ENCODE results near the gene SORCS2. TPM values are rescaled to one million over a fixed set of nuclear protein-coding genes. Genes with fewer than 3 reads are reported as not detected.

The SORCS2 gene
- total and polyA plus RNA-seq, 2 of the 8 experiments (the other 6 are each of a cell fraction or from before 2014, with no cell fraction given) = 0.36 to 1.8 TPM

GRCh38 chr4:7377223-7377865 is 185.0 kb downstream of the SORCS2 start:
- TF ChIP-seq TAF1 (IDR thresholded peaks at IDR 0.05; ENCODE audit: low read depth, low read length) (no peak), RBBP5 (IDR thresholded peaks at IDR 0.05; ENCODE audit: borderline replicate concordance, low read depth, low read length) (no peak), FOSL1 (IDR thresholded peaks at IDR 0.05; ENCODE audit: insufficient read depth, low read depth, low read length) (no peak), MAX (IDR thresholded peaks at IDR 0.05) (no peak), USF2 (IDR thresholded peaks at IDR 0.05; ENCODE audit: low read length) (no peak), EP300 (IDR thresholded peaks at IDR 0.05; ENCODE audit: borderline replicate concordance in 1 of 2, low read depth in 2 of 2, low read length in 2 of 2) (no peak), KDM4A (IDR thresholded peaks at IDR 0.05; ENCODE audit: low read depth, low read length, severe bottlenecking) (no peak), HDAC6 (IDR thresholded peaks at IDR 0.05; ENCODE audit: low read depth, low read length) (no peak), CREB1 (IDR thresholded peaks at IDR 0.05) (no peak), SP1 (IDR thresholded peaks at IDR 0.05; ENCODE audit: low read depth, low read length) (no peak)
- no peaks in the 10 kb centered on the region for H4K20me1 ChIP-seq (replicated peaks in 1 of 2; ENCODE audit: control insufficient read depth in 1 of 2, insufficient read depth in 2 of 2, low read length in 2 of 2)
- DNase-seq (ENCODE audit: low read depth in 1 of 2, low spot score in 2 of 2) = no peak

More at GRCh38 chr4:7377223-7377865, 185.0 kb downstream of the SORCS2 start:
- Histone ChIP-seq H3K18ac (ENCODE audit: extremely low read depth, low read length) (no peak overlapping the region), H3K9me3 (ENCODE audit: insufficient read depth in 2 of 2, low read depth in 1 of 2, low read length in 1 of 2) (no peaks in the 10 kb centered on the region), H4K91ac (replicated peaks; ENCODE audit: insufficient read length, low read length) (no peak overlapping the region), H3K4me1 (replicated peaks in 1 of 4; ENCODE audit: control insufficient read depth in 3 of 4, insufficient read depth in 4 of 4, low read length in 3 of 4) (no peaks in the 10 kb centered on the region), H3K27ac (ENCODE audit: low read depth, low read length) (no peak overlapping the region), H3K79me2 (ENCODE audit: control insufficient read depth in 1 of 2, insufficient read depth in 2 of 2, low read length in 2 of 2) (no peaks in the 10 kb centered on the region), H3K56ac (replicated peaks; ENCODE audit: insufficient read length, low read depth, low read length) (no peak overlapping the region), H2BK15ac (ENCODE audit: low read length) (no peak overlapping the region), H3K23me2 (ENCODE audit: low read depth, low read length) (no peaks in the 10 kb centered on the region), H3K4me2 (ENCODE audit: insufficient read depth in 1 of 2, low read depth in 2 of 2, low read length in 2 of 2) (no peak overlapping the region), H3K23ac (ENCODE audit: insufficient read length) (no peak overlapping the region), H4K5ac (ENCODE audit: insufficient read length, low read depth, low read length) (no peak overlapping the region), H2BK5ac (ENCODE audit: low read depth, low read length) (no peak overlapping the region), H3K14ac (ENCODE audit: insufficient read length) (no peak overlapping the region), H2BK120ac (replicated peaks; ENCODE audit: low read depth, low read length) (no peak overlapping the region), H2AFZ (ENCODE audit: low read length) (no peak overlapping the region), H3K79me1 (ENCODE audit: low read depth, low read length) (no peaks in the 10 kb centered on the region), H2AK5ac (ENCODE audit: low read depth, low read length) (no peak overlapping the region), H3K4ac (replicated peaks; ENCODE audit: insufficient read length, low read depth, low read length) (no peak overlapping the region), H3K4me3 (ENCODE audit: extremely low read depth in 1 of 4, insufficient read depth in 2 of 4, low read depth in 3 of 4, low read length in 4 of 4) (no peak overlapping the region), H2BK20ac (ENCODE audit: low read length) (no peak overlapping the region), H3K27me3 (replicated peaks in 1 of 4; ENCODE audit: control insufficient read depth in 3 of 4, extremely low read depth in 1 of 4, insufficient read depth in 3 of 4, low read length in 3 of 4) (no peaks in the 10 kb centered on the region), H4K8ac (ENCODE audit: extremely low read depth, insufficient read depth, low read length) (no peak overlapping the region), H3K9ac (replicated peaks in 1 of 4; ENCODE audit: extremely low read depth in 1 of 4, low read depth in 3 of 4, low read length in 3 of 4) (no peak overlapping the region), H3K36me3 (ENCODE audit: control insufficient read depth in 2 of 4, insufficient read depth in 4 of 4, low read length in 3 of 4) (no peaks in the 10 kb centered on the region; a peak in 2 of 8 replicates), H2BK12ac (ENCODE audit: low read depth, low read length) (no peak overlapping the region)
- ChIA-PET CTCF (ENCODE audit: partially characterized antibody) (interaction anchor here (0.7 kb wide), 1 partner anchor 12 kb away, joined by 3 read pairs; no protein-coding TSS in a partner anchor), POLR2A (ENCODE audit: partially characterized antibody) (no interaction called here)
- 88% methylated on average over 15 of the region's 15 CpGs; no CpG with 5 or more reads in 1 of the 2 experiments for WGBS, 2 experiments (ENCODE audit: extremely low coverage in 1 of 2, insufficient coverage in 1 of 2, insufficient read length in 1 of 2, insufficient replicate concordance in 2 of 2, low coverage in 1 of 2, low lambda C conversion rate in 2 of 2, missing lambda C conversion rate in 1 of 2)
- FAIRE-seq = no peak
